Trophoblast cell (in vitro differentiated cells and primary cell): ENCODE results near the gene HINT2.

Experiments used
- DNase-seq, 2 donors: peaks; one replicate each; pipeline ENCODE4 v3.0.0-alpha.2; 2016
- H2AFZ ChIP-seq: 2 replicates; pipeline ENCODE4 v1.6.1; 2013; ENCODE audit warnings: low read length, moderate library complexity, mild to moderate bottlenecking; ENCODE audit not compliant: insufficient read depth, poor library complexity
- H2AK5ac ChIP-seq: 2 replicates; pipeline ENCODE4 v1.6.1; 2013; ENCODE audit warnings: mild to moderate bottlenecking, low read length
- H2BK120ac ChIP-seq: 2 replicates; pipeline ENCODE4 v1.6.1; 2013; ENCODE audit warnings: low read length, mild to moderate bottlenecking, moderate library complexity; ENCODE audit not compliant: insufficient read depth, poor library complexity
- H2BK12ac ChIP-seq: 2 replicates; pipeline ENCODE4 v1.6.1; 2013; ENCODE audit warnings: mild to moderate bottlenecking, low read length, moderate library complexity
- H2BK5ac ChIP-seq: 2 replicates; pipeline ENCODE4 v1.6.1; 2013; ENCODE audit warnings: low read length, low read depth, moderate library complexity, mild to moderate bottlenecking; ENCODE audit not compliant: poor library complexity
- H3K14ac ChIP-seq: 2 replicates; pipeline ENCODE4 v1.6.1; 2013; ENCODE audit warnings: mild to moderate bottlenecking, low read length
- H3K18ac ChIP-seq: 2 replicates; pipeline ENCODE4 v1.6.1; 2013; ENCODE audit warnings: mild to moderate bottlenecking, low read length
- H3K23ac ChIP-seq: 2 replicates; pipeline ENCODE4 v1.6.1; 2013; ENCODE audit warnings: low read length
- H3K27ac ChIP-seq: 2 replicates; pipeline ENCODE4 v1.5.1; 2013; ENCODE audit warnings: low read depth, mild to moderate bottlenecking, inconsistent platforms, low read length, moderate library complexity
- H3K27me3 ChIP-seq: 2 replicates; pipeline ENCODE4 v1.6.1; 2013; ENCODE audit warnings: inconsistent platforms, mild to moderate bottlenecking, low read length, moderate library complexity; ENCODE audit not compliant: insufficient read depth
- H3K36me3 ChIP-seq, 2 experiments: 1 replicate in 1 of 2; 2 replicates in 1 of 2; pipeline ENCODE4 v1.6.1; 2013; ENCODE audit warnings: low read length in 2 of 2, mild to moderate bottlenecking in 2 of 2, moderate library complexity in 1 of 2; ENCODE audit not compliant: insufficient read depth in 2 of 2, control insufficient read depth in 1 of 2
- H3K4ac ChIP-seq: 2 replicates; pipeline ENCODE4 v1.6.1; 2013; ENCODE audit warnings: low read depth, mild to moderate bottlenecking, low read length, moderate library complexity
- H3K4me1 ChIP-seq, 2 experiments: 1 replicate in 1 of 2; 2 replicates in 1 of 2; pipeline ENCODE4 v1.6.1; 2013; ENCODE audit warnings: low read length in 2 of 2, mild to moderate bottlenecking in 2 of 2, moderate library complexity in 1 of 2; ENCODE audit not compliant: insufficient read depth in 2 of 2, control insufficient read depth in 1 of 2
- H3K4me2 ChIP-seq: 2 replicates; pipeline ENCODE4 v1.6.1; 2013; ENCODE audit warnings: inconsistent platforms, mild to moderate bottlenecking, low read length, moderate library complexity
- H3K4me3 ChIP-seq: 2 replicates; pipeline ENCODE4 v1.5.1; 2013; ENCODE audit warnings: mild to moderate bottlenecking, low read depth, low read length, inconsistent platforms
- H3K79me1 ChIP-seq: one replicate; pipeline ENCODE4 v1.6.1; 2013; ENCODE audit warnings: low read length
- H3K79me2 ChIP-seq: 2 replicates; pipeline ENCODE4 v1.6.1; 2013; ENCODE audit warnings: low read length, mild to moderate bottlenecking; ENCODE audit not compliant: control insufficient read depth, insufficient read depth, poor library complexity
- H3K9ac ChIP-seq: 2 replicates; pipeline ENCODE4 v1.6.1; 2013; ENCODE audit warnings: mild to moderate bottlenecking, low read length
- H3K9me3 ChIP-seq: 2 replicates; pipeline ENCODE4 v1.6.1; 2013; ENCODE audit warnings: low read depth, mild to moderate bottlenecking, control low read depth, inconsistent platforms, low read length; ENCODE audit not compliant: insufficient read depth
- H4K12ac ChIP-seq: 2 replicates; pipeline ENCODE4 v1.6.1; 2013; ENCODE audit warnings: low read depth, mild to moderate bottlenecking, low read length, moderate library complexity
- H4K8ac ChIP-seq: 2 replicates; pipeline ENCODE4 v1.6.1; 2013; ENCODE audit warnings: low read depth, mild to moderate bottlenecking, low read length, moderate library complexity
- H4K91ac ChIP-seq: one replicate; pipeline ENCODE4 v1.6.1; 2013; ENCODE audit warnings: low read depth, mild to moderate bottlenecking, low read length, moderate library complexity
- WGBS: extraction: QIAGEN DNeasy Blood & Tissue Kit; methylation state at CpG from one replicate; pipeline ENCODE4 v1.1.7; 2013; ENCODE audit warnings: missing lambda C conversion rate; ENCODE audit not compliant: insufficient read length, insufficient coverage; ENCODE audit errors: extremely low coverage; 5-methylcytosine and 5-hydroxymethylcytosine counted together

HINT2 gene

GRCh38 chr9:35842020-35842745, 27.3 kb upstream of the HINT2 start:
- Histone ChIP-seq H4K12ac (no peak overlapping the region), H3K79me1 (no peaks in the 10 kb centered on the region), H3K4me3 (no peak overlapping the region), H2AK5ac (no peak overlapping the region), H3K14ac (no peak overlapping the region), H3K4me2 (no peak overlapping the region), H3K23ac (no peak overlapping the region), H3K4me1 (peaks cover 4 to 10% of the 10 kb centered on the region in 2 experiments), H3K18ac (no peak overlapping the region), H2AFZ (no peak overlapping the region), H4K91ac (no peak overlapping the region), H3K9me3 (peaks cover 2% of the 10 kb centered on the region), H3K27me3 (peaks cover 3% of the 10 kb centered on the region), H3K9ac (no peak overlapping the region), H3K4ac (no peak overlapping the region), H2BK120ac (no peak overlapping the region), H2BK5ac (no peak overlapping the region), H4K8ac (no peak overlapping the region), H2BK12ac (no peak overlapping the region), H3K36me3 (peaks cover 0 to 5% of the 10 kb centered on the region in 2 experiments), H3K79me2 (no peaks in the 10 kb centered on the region), H3K27ac (no peak overlapping the region)
- DNase-seq = no peak
- WGBS = no CpG with 5 or more reads among the region's 17 CpGs

- Histone ChIP-seq H2BK12ac (no peak overlapping the region), H2BK5ac (no peak overlapping the region), H3K4me2 (no peak overlapping the region), H4K91ac (no peak overlapping the region), H3K27ac (no peak overlapping the region), H3K9me3 (peaks cover 2% of the 10 kb centered on the region), H3K4ac (no peak overlapping the region), H3K4me1 (peaks cover 3 to 9% of the 10 kb centered on the region in 2 experiments), H2BK120ac (no peak overlapping the region), H2AFZ (no peak overlapping the region), H3K79me1 (no peaks in the 10 kb centered on the region), H3K36me3 (peaks cover 0 to 2% of the 10 kb centered on the region in 2 experiments), H4K12ac (no peak overlapping the region), H3K23ac (no peak overlapping the region), H2AK5ac (no peak overlapping the region), H3K27me3 (no peaks in the 10 kb centered on the region), H3K18ac (no peak overlapping the region), H3K79me2 (no peaks in the 10 kb centered on the region), H4K8ac (no peak overlapping the region), H3K4me3 (no peak overlapping the region), H3K9ac (no peak overlapping the region), H3K14ac (no peak overlapping the region)
- no CpG with 5 or more reads among the region's 5 CpGs for WGBS
- no peak for DNase-seq
These were observed 26.7 kb upstream of the HINT2 start for GRCh38 chr9:35841645-35841900.

- DNase-seq = no peak
- no peak overlapping the region for H2BK120ac ChIP-seq
- H3K23ac ChIP-seq = no peak overlapping the region
- no peak overlapping the region for H3K27ac ChIP-seq
- no peak overlapping the region for H2BK12ac ChIP-seq
- H2AK5ac ChIP-seq = no peak overlapping the region
- no CpG with 5 or more reads among the region's 15 CpGs for WGBS
- H3K36me3 ChIP-seq = peaks cover 0 to 2% of the 10 kb centered on the region in 2 experiments
- H4K8ac ChIP-seq = no peak overlapping the region
- H3K4ac ChIP-seq = no peak overlapping the region
- no peak overlapping the region for H3K14ac ChIP-seq
- no peaks in the 10 kb centered on the region for H3K27me3 ChIP-seq
- H3K4me1 ChIP-seq = peaks cover 0 to 4% of the 10 kb centered on the region in 2 experiments
- H3K79me2 ChIP-seq = no peaks in the 10 kb centered on the region
- H2AFZ ChIP-seq = no peak overlapping the region
- no peaks in the 10 kb centered on the region for H3K9me3 ChIP-seq
- H3K4me2 ChIP-seq = no peak overlapping the region
- no peak overlapping the region for H2BK5ac ChIP-seq
- H4K91ac ChIP-seq = no peak overlapping the region
- H4K12ac ChIP-seq = no peak overlapping the region
- H3K4me3 ChIP-seq = no peak overlapping the region
- H3K18ac ChIP-seq = no peak overlapping the region
- no peaks in the 10 kb centered on the region for H3K79me1 ChIP-seq
- no peak overlapping the region for H3K9ac ChIP-seq
These were observed 26.2 kb upstream of the HINT2 start for GRCh38 chr9:35840881-35841644.

GRCh38 chr9:35839926-35840325, 25.1 kb upstream of the HINT2 start:
- Histone ChIP-seq H3K18ac (no peak overlapping the region), H3K79me2 (no peaks in the 10 kb centered on the region), H4K8ac (no peak overlapping the region), H3K27ac (no peak overlapping the region), H2BK5ac (no peak overlapping the region), H2AK5ac (no peak overlapping the region), H3K9ac (no peak overlapping the region), H3K79me1 (no peaks in the 10 kb centered on the region), H3K9me3 (no peaks in the 10 kb centered on the region), H4K12ac (no peak overlapping the region), H3K27me3 (no peaks in the 10 kb centered on the region), H3K14ac (no peak overlapping the region), H2AFZ (no peak overlapping the region), H3K4ac (no peak overlapping the region), H3K4me2 (no peak overlapping the region), H3K4me3 (no peak overlapping the region), H3K23ac (no peak overlapping the region), H4K91ac (no peak overlapping the region), H2BK12ac (no peak overlapping the region), H3K36me3 (peaks cover 0 to 4% of the 10 kb centered on the region in 2 experiments), H2BK120ac (no peak overlapping the region), H3K4me1 (no peaks in the 10 kb centered on the region)
- DNase-seq = no peak
- WGBS = no CpG with 5 or more reads among the region's 5 CpGs
